AG09309 (cell line): ENCODE data around the gene DNAJC4.
A peak's percentile ranks its signal among the peaks of the same experiment; 100 is the strongest.
"Not testable (repeated sequence)": the region's sequence is repeated elsewhere in the genome, so short reads cannot be mapped to it uniquely, and the experiment has no call there.

ENCODE experiments used
- DNase-seq: peaks from one replicate; pipeline ENCODE4 v3.0.0-alpha.2; 2010; ENCODE audit warnings: low read depth
- H3K4me3 ChIP-seq: 2 replicates; pipeline ENCODE4 v1.5.1; 2011; ENCODE audit warnings: mild to moderate bottlenecking, low read depth, low read length, moderate library complexity; ENCODE audit not compliant: control insufficient read depth
- CTCF ChIP-seq: IDR thresholded peaks from 2 replicates; pipeline ENCODE4 v1.5.1; 2011; ENCODE audit warnings: mild to moderate bottlenecking, low read depth, low read length, inconsistent platforms; ENCODE audit not compliant: insufficient read depth, control insufficient read depth; ENCODE audit errors: missing control alignments

Gene DNAJC4

DNA sequence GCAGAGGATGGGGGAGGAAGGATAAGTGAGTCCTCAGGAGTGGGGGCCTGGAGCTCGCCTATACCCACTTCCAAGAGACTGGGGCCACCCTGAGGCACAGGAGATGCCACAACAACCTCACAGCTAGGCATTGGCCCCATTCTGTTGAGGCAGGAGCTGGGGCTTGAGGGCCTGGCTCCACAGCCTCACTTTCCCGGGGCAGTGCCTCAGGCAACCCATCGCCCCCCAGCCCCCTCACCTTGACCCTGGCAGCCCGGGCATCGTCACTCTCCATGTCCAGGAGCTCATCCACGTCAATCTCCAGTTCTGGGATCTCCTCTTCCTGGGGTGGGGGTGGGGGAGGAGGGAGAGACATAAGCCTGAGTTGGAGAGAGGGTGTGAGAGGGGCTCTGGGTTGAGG is 14.6 kb downstream of the DNAJC4 start:
- TF ChIP-seq CTCF: no peak
- DNase-seq: no peak
- H3K4me3 ChIP-seq: peak overlapping the region; percentile 95

GRCh38 chr11:64245401-64245796 is 15.1 kb downstream of the DNAJC4 start:
- no peak for DNase-seq
- H3K4me3 ChIP-seq: peak overlapping the region; percentile 95
- no peak for TF ChIP-seq CTCF

- no peak for TF ChIP-seq CTCF
- DNase-seq: peak; percentile 59
- peak overlapping the region; percentile 95 for H3K4me3 ChIP-seq
Observed at GRCh38 chr11:64245797-64246620, 15.7 kb downstream of the DNAJC4 start.

- peak overlapping the region; percentile 95 for H3K4me3 ChIP-seq
- DNase-seq: not testable (repeated sequence)
Observed at GRCh38 chr11:64246621-64246870, 16.2 kb downstream of the DNAJC4 start.

DNA sequence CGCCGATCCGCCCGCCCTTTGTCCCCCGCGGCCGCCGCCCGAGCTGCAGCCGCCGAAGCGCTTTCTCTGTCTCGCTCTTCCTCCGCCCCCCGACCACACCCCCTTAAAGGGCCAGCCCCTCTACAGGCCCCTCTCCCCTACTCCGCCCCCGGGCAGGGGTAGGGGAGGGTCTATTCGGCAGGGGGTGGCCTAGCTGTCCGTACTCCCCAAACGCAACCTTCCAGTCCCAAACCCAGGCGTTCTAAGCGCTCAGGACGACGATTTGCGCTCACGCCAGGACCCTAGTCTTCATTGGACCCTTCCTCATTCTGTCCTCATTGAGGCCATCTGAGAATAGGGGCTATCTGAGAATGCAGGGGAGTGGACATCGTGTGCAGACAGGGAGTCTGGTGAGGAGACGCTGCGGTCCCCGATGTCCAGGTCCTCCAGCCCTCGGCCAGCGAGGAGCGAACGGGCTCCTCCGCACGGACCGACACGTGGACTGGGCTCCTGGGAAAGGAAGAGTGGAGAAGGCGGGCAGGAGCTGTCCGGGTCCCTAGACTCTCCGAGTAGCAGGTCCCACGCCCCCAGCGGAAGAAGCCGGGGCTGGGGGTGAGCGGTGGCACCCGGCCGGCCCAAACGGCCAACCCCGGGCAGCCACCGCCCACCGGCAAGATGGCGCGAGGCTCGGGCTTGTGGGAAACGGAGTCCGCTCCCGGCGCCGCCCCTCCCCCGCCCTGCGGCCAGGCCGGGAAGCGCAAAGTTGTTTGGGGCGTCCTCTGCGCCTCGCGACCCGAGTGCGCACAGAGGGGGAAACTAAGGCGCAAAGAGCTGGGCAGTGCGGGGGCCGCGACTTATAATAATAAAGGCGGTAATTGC is 16.8 kb downstream of the DNAJC4 start, which contains the start of gene PPP1R14B:
Gene PPP1R14B (minus strand): TSS at position 73 of the 858 bp plus-strand sequence. CDS start 270 bp downstream, outside the sequence.
- DNase-seq: no peak
- peak within 1 kb of the TSS; percentile 95 for H3K4me3 ChIP-seq
- TF ChIP-seq CTCF: no peak

- no peak for TF ChIP-seq CTCF
- peak overlapping the region; percentile 81 for H3K4me3 ChIP-seq
- no peak for DNase-seq
Observed at GRCh38 chr11:64247729-64248531, 17.6 kb downstream of the DNAJC4 start.

DNA sequence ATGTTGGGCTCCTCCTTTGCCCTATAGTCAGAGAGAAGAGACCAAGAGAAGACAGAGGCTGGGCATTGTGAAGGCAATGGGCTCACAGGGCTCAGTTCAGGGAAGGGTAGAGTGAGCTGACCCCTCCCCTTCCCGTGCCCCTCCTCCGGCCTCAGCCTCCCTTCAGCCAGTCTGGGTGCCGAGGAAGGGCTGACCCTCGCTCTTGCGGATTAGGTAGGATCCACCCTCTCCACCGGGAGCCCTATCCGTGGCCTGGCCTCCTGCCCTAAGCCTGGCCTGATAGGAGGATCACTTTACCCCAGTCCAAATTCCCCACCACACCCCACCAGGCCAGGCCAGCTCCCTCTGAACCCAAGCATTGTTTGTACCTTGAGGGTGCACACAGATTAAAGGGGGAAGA is 18.2 kb downstream of the DNAJC4 start:
- TF ChIP-seq CTCF: no peak
- no peak overlapping the region for H3K4me3 ChIP-seq
- no peak for DNase-seq
